HG03095 (cell line): ENCODE measurements around the gene PRKACA.
A peak's percentile ranks its signal among the peaks of the same experiment; 100 is the strongest.

Experiments
- ATAC-seq: cut with Tn5 transposase; IDR thresholded peaks from one replicate; pipeline ENCODE4 v1.9.1; 2021; ENCODE audit warnings: moderate library complexity; ENCODE audit not compliant: unreplicated experiment

The PRKACA gene

GRCh38 chr19:14096272-14096992 lies 21.1 kb downstream of the PRKACA start:
- ATAC-seq, result no peak

GRCh38 chr19:14094854-14095253 lies 22.7 kb downstream of the PRKACA start:
- no peak for ATAC-seq

- no peak for ATAC-seq
These were observed 24.3 kb downstream of the PRKACA start for GRCh38 chr19:14093117-14093823.

GRCh38 chr19:14091813-14092462 lies 25.6 kb downstream of the PRKACA start:
- ATAC-seq, result peak; percentile 8

GRCh38 chr19:14091081-14091812 lies 26.3 kb downstream of the PRKACA start:
- ATAC-seq, result peak; percentile 35

- ATAC-seq, result peak; percentile 23
These were observed 27.0 kb downstream of the PRKACA start, which contains the start of gene SAMD1 for GRCh38 chr19:14090509-14091080. Gene SAMD1, minus strand, starts transcription at chr19:14090751.

- no peak for ATAC-seq
These were observed 27.7 kb downstream of the PRKACA start for GRCh38 chr19:14089662-14090508.

- ATAC-seq, result no peak
These were observed 28.2 kb downstream of the PRKACA start for GRCh38 chr19:14089412-14089661.

GRCh38 chr19:14088634-14089411 lies 28.7 kb downstream of the PRKACA start:
- no peak for ATAC-seq

GRCh38 chr19:14086098-14086497 lies 31.5 kb downstream of the PRKACA start:
- no peak for ATAC-seq

- ATAC-seq, result no peak
These were observed 32.1 kb downstream of the PRKACA start, which contains the start of gene C19orf67 for GRCh38 chr19:14085309-14085995. Gene C19orf67, minus strand, starts transcription at chr19:14085783. Its CDS starts 156 bp downstream, at chr19:14085627.

GRCh38 chr19:14082675-14082960 lies 34.9 kb downstream of the PRKACA start:
- ATAC-seq, result no peak

GRCh38 chr19:14081797-14082674 lies 35.5 kb downstream of the PRKACA start:
- no peak for ATAC-seq

GRCh38 chr19:14080887-14081796 lies 36.4 kb downstream of the PRKACA start:
- ATAC-seq, result peak; percentile 64

- ATAC-seq, result no peak
These were observed 39.2 kb downstream of the PRKACA start for GRCh38 chr19:14078411-14078810.

- no peak for ATAC-seq
These were observed 43.4 kb downstream of the PRKACA start for GRCh38 chr19:14073925-14074838.
